GM12801 (cell line): ENCODE data around the gene PSORS1C1.

ENCODE experiments used
- CTCF ChIP-seq: IDR thresholded peaks from one replicate; pipeline ENCODE4 v1.5.1; 2011; ENCODE audit warnings: control low read depth; ENCODE audit not compliant: insufficient read length; ENCODE audit errors: extremely low read depth

The PSORS1C1 gene

GRCh38 chr6:31103136-31103535 lies 11.5 kb upstream of the PSORS1C1 start:
- TF ChIP-seq CTCF: no peak

GRCh38 chr6:31107052-31107451 lies 7.5 kb upstream of the PSORS1C1 start:
- no peak for TF ChIP-seq CTCF

- no peak for TF ChIP-seq CTCF
Observed at GRCh38 chr6:31110825-31111582, 3.6 kb upstream of the PSORS1C1 start.

GRCh38 chr6:31111712-31112111 lies 2.9 kb upstream of the PSORS1C1 start:
- no peak for TF ChIP-seq CTCF

GRCh38 chr6:31112478-31112877 lies 2.1 kb upstream of the PSORS1C1 start, which contains the start of gene C6orf15:
C6orf15 (minus strand) TSS chr6:31112575; CDS start chr6:31112555, 20 bp downstream.
- no peak for TF ChIP-seq CTCF

- no peak for TF ChIP-seq CTCF
Observed at GRCh38 chr6:31113861-31114540, 599 bp upstream of the PSORS1C1 start.

GRCh38 chr6:31114970-31115849 lies 610 bp downstream of the PSORS1C1 start:
- TF ChIP-seq CTCF: no peak
